Ishikawa (cell line): Measurements from ENCODE around the gene ARHGAP21.

Source experiments
- CEBPB ChIP-seq: IDR thresholded peaks from 2 replicates; pipeline ENCODE4 v1.6.1; 2012
- CREB1 ChIP-seq: IDR thresholded peaks from 2 replicates; pipeline ENCODE4 v1.6.1; 2012; ENCODE audit warnings: low read depth
- EGR1 ChIP-seq: IDR thresholded peaks from 2 replicates; pipeline ENCODE4 v1.6.1; 2012
- EP300 ChIP-seq: IDR thresholded peaks from 2 replicates; pipeline ENCODE4 v1.6.1; 2012; ENCODE audit warnings: borderline replicate concordance
- FOXM1 ChIP-seq: IDR thresholded peaks from 2 replicates; pipeline ENCODE4 v1.6.1; 2012; ENCODE audit warnings: low read depth, borderline replicate concordance
- MAX ChIP-seq: IDR thresholded peaks from 2 replicates; pipeline ENCODE4 v1.6.1; 2012
- NFIC ChIP-seq: IDR thresholded peaks from 2 replicates; pipeline ENCODE4 v1.6.1; 2012
- RAD21 ChIP-seq: IDR thresholded peaks from 2 replicates; pipeline ENCODE4 v1.6.1; 2012; ENCODE audit warnings: low read depth
- REST ChIP-seq: IDR thresholded peaks from 2 replicates; pipeline ENCODE4 v1.6.1; 2012; ENCODE audit warnings: low read depth, mild to moderate bottlenecking
- TAF1 ChIP-seq: IDR thresholded peaks from 2 replicates; pipeline ENCODE4 v1.6.1; 2012; ENCODE audit warnings: low read depth, mild to moderate bottlenecking
- TCF12 ChIP-seq: IDR thresholded peaks from 2 replicates; pipeline ENCODE4 v1.6.1; 2012; ENCODE audit warnings: low read depth
- TEAD4 ChIP-seq: IDR thresholded peaks from 2 replicates; pipeline ENCODE4 v1.6.1; 2012
- USF1 ChIP-seq: IDR thresholded peaks from 2 replicates; pipeline ENCODE4 v1.6.1; 2012
- YY1 ChIP-seq: IDR thresholded peaks from 2 replicates; pipeline ENCODE4 v1.6.1; 2012; ENCODE audit warnings: low read depth
- ZBTB7A ChIP-seq: IDR thresholded peaks from 2 replicates; pipeline ENCODE4 v1.6.1; 2012; ENCODE audit warnings: low read depth

ARHGAP21 gene

GRCh38 chr10:24590697-24591457 is 132.8 kb downstream of the ARHGAP21 start:
- TF ChIP-seq TEAD4 (no peak), MAX (no peak), RAD21 (no peak), FOXM1 (no peak), EGR1 (no peak), ZBTB7A (no peak), TAF1 (no peak), CREB1 (no peak), EP300 (no peak), USF1 (no peak), TCF12 (no peak), NFIC (no peak), YY1 (no peak), CEBPB (no peak), REST (no peak)

- TF ChIP-seq EP300: no peak
- no peak for TF ChIP-seq NFIC
- TF ChIP-seq CREB1: no peak
- no peak for TF ChIP-seq REST
- TF ChIP-seq TAF1: no peak
- no peak for TF ChIP-seq RAD21
- no peak for TF ChIP-seq ZBTB7A
- no peak for TF ChIP-seq CEBPB
- no peak for TF ChIP-seq YY1
- no peak for TF ChIP-seq TCF12
- TF ChIP-seq FOXM1: no peak
- no peak for TF ChIP-seq USF1
- TF ChIP-seq MAX: no peak
- TF ChIP-seq EGR1: no peak
Observed at GRCh38 chr10:24589265-24589664, 134.4 kb downstream of the ARHGAP21 start.

- TF ChIP-seq CEBPB (no peak), TCF12 (no peak), RAD21 (no peak), REST (no peak), TEAD4 (no peak), FOXM1 (no peak), EGR1 (no peak), MAX (no peak), YY1 (no peak), CREB1 (no peak), NFIC (no peak), ZBTB7A (no peak), USF1 (no peak), EP300 (no peak)
Observed at GRCh38 chr10:24579906-24580305, 143.8 kb downstream of the ARHGAP21 start.
